Activated T-cell treated with anti-CD3 and anti-CD28 coated beads for 24 hours (primary cell): ENCODE data around the gene PSTPIP1.

Experiments
- DNase-seq: peaks from one replicate; pipeline ENCODE4 v3.0.0-alpha.2; 2020; ENCODE audit warnings: low read depth

The PSTPIP1 gene

GRCh38 chr15:77030048-77030927, 35.4 kb downstream of the PSTPIP1 start:
- DNase-seq = no peak

GRCh38 chr15:77030928-77031375, 36.0 kb downstream of the PSTPIP1 start:
- DNase-seq = no peak

- DNase-seq = no peak
Measured at GRCh38 chr15:77031376-77032050, 36.6 kb downstream of the PSTPIP1 start.

- no peak for DNase-seq
Measured at GRCh38 chr15:77032052-77032646, 37.2 kb downstream of the PSTPIP1 start.

- DNase-seq = no peak
Measured at GRCh38 chr15:77032647-77033416, 37.9 kb downstream of the PSTPIP1 start.

GRCh38 chr15:77033417-77033728, 38.4 kb downstream of the PSTPIP1 start:
- no peak for DNase-seq

GRCh38 chr15:77033729-77034671, 39.1 kb downstream of the PSTPIP1 start:
- DNase-seq = no peak

GRCh38 chr15:77034695-77035489, 40.0 kb downstream of the PSTPIP1 start:
- DNase-seq = peak; percentile 37

GRCh38 chr15:77035584-77035983, 40.7 kb downstream of the PSTPIP1 start:
- DNase-seq = no peak

- DNase-seq = no peak
Measured at GRCh38 chr15:77035999-77036471, 41.1 kb downstream of the PSTPIP1 start.

- DNase-seq = no peak
Measured at GRCh38 chr15:77036537-77037387, 41.8 kb downstream of the PSTPIP1 start.

- no peak for DNase-seq
Measured at GRCh38 chr15:77037388-77038209, 42.7 kb downstream of the PSTPIP1 start.

GRCh38 chr15:77038312-77039216, 43.6 kb downstream of the PSTPIP1 start:
- DNase-seq = no peak

- no peak for DNase-seq
Measured at GRCh38 chr15:77039217-77039533, 44.2 kb downstream of the PSTPIP1 start.

GRCh38 chr15:77039848-77040247, 44.9 kb downstream of the PSTPIP1 start:
- DNase-seq = no peak

- no peak for DNase-seq
Measured at GRCh38 chr15:77040673-77041072, 45.7 kb downstream of the PSTPIP1 start.

- no peak for DNase-seq
Measured at GRCh38 chr15:77042245-77042919, 47.5 kb downstream of the PSTPIP1 start.
